H9 (cell line): ENCODE measurements around the gene PPIP5K2. TPM values are rescaled to one million over a fixed set of nuclear protein-coding genes. Genes with fewer than 3 reads are reported as not detected.

ENCODE experiments used
- DNase-seq: peaks from one replicate; pipeline ENCODE4 v3.0.0-alpha.2; 2017
- H2AFZ ChIP-seq: one replicate; pipeline ENCODE4 v1.6.1; 2013; ENCODE audit warnings: mild to moderate bottlenecking, low read length, control low read depth, moderate library complexity
- H2AK5ac ChIP-seq: 2 replicates; pipeline ENCODE4 v1.6.1; 2013; ENCODE audit warnings: low read length, control low read depth, mixed read lengths; ENCODE audit not compliant: insufficient read length
- H2BK120ac ChIP-seq: one replicate; pipeline ENCODE4 v1.6.1; 2013; ENCODE audit warnings: low read depth, mild to moderate bottlenecking, low read length, control low read depth, inconsistent platforms; ENCODE audit not compliant: poor library complexity, severe bottlenecking
- H2BK12ac ChIP-seq: 2 replicates; pipeline ENCODE4 v1.6.1; 2013; ENCODE audit warnings: low read length, control low read depth, mixed read lengths, low read depth; ENCODE audit not compliant: insufficient read length
- H2BK15ac ChIP-seq: 2 replicates; pipeline ENCODE4 v1.6.1; 2013; ENCODE audit warnings: low read depth, low read length, control low read depth
- H2BK20ac ChIP-seq: one replicate; pipeline ENCODE4 v1.6.1; 2013; ENCODE audit warnings: low read depth, mild to moderate bottlenecking, low read length, control low read depth, inconsistent platforms; ENCODE audit not compliant: poor library complexity, severe bottlenecking
- H2BK5ac ChIP-seq: 2 replicates; pipeline ENCODE4 v1.6.1; 2013; ENCODE audit warnings: low read length, control low read depth, mixed read lengths; ENCODE audit not compliant: insufficient read length
- H3K14ac ChIP-seq: 2 replicates; pipeline ENCODE4 v1.6.1; 2013; ENCODE audit warnings: low read length, control low read depth; ENCODE audit not compliant: insufficient read depth
- H3K18ac ChIP-seq: 2 replicates; pipeline ENCODE4 v1.6.1; 2013; ENCODE audit warnings: low read depth, mild to moderate bottlenecking, mixed read lengths, low read length, control low read depth; ENCODE audit not compliant: insufficient read length
- H3K23ac ChIP-seq: 2 replicates; pipeline ENCODE4 v1.6.1; 2013; ENCODE audit warnings: low read length, control low read depth, mixed read lengths, low read depth; ENCODE audit not compliant: insufficient read length
- H3K23me2 ChIP-seq: 2 replicates; pipeline ENCODE4 v1.6.1; 2013; ENCODE audit warnings: low read depth, mild to moderate bottlenecking, mixed read lengths, low read length, control low read depth; ENCODE audit not compliant: insufficient read length, poor library complexity, severe bottlenecking
- H3K27ac ChIP-seq: 2 replicates; pipeline ENCODE4 v1.5.1; 2013; ENCODE audit warnings: low read length, control low read depth, mixed read lengths, low read depth; ENCODE audit not compliant: insufficient read length
- H3K27me3 ChIP-seq: 2 replicates; pipeline ENCODE4 v1.6.1; 2013; ENCODE audit warnings: low read length, control low read depth, inconsistent platforms; ENCODE audit not compliant: insufficient read depth
- H3K4ac ChIP-seq: 2 replicates; pipeline ENCODE4 v1.6.1; 2013; ENCODE audit warnings: low read depth, mild to moderate bottlenecking, control low read depth, inconsistent platforms, low read length, moderate library complexity
- H3K4me1 ChIP-seq: 2 replicates; pipeline ENCODE4 v1.6.1; 2013; ENCODE audit warnings: low read length, control low read depth, inconsistent platforms; ENCODE audit not compliant: insufficient read depth
- H3K4me2 ChIP-seq: 2 replicates; pipeline ENCODE4 v1.6.1; 2013; ENCODE audit warnings: low read length, control low read depth, mixed read lengths; ENCODE audit not compliant: insufficient read length, insufficient read depth
- H3K56ac ChIP-seq: 2 replicates; pipeline ENCODE4 v1.6.1; 2013; ENCODE audit warnings: low read depth, mild to moderate bottlenecking, mixed read lengths, low read length, control low read depth; ENCODE audit not compliant: insufficient read length
- H3K79me1 ChIP-seq: 2 replicates; pipeline ENCODE4 v1.6.1; 2013; ENCODE audit warnings: low read depth, mild to moderate bottlenecking, moderate library complexity, low read length, control low read depth, inconsistent platforms; ENCODE audit not compliant: insufficient read depth, poor library complexity, severe bottlenecking
- H3K79me2 ChIP-seq: 2 replicates; pipeline ENCODE4 v1.6.1; 2013; ENCODE audit warnings: low read length, control low read depth, inconsistent platforms; ENCODE audit not compliant: insufficient read depth
- H3K9ac ChIP-seq: 2 replicates; pipeline ENCODE4 v1.6.1; 2013; ENCODE audit warnings: low read length, control low read depth, mixed read lengths; ENCODE audit not compliant: insufficient read length; ENCODE audit errors: extremely low read depth
- H3K9me3 ChIP-seq: one replicate; pipeline ENCODE4 v1.6.1; 2013; ENCODE audit warnings: low read depth, low read length, inconsistent platforms; ENCODE audit not compliant: control insufficient read depth
- H3T11ph ChIP-seq: one replicate; pipeline ENCODE4 v1.6.1; 2013; ENCODE audit warnings: mild to moderate bottlenecking, low read length, control low read depth, inconsistent platforms
- H4K20me1 ChIP-seq: one replicate; pipeline ENCODE4 v1.6.1; 2013; ENCODE audit not compliant: control insufficient read depth, insufficient read length, insufficient read depth
- H4K5ac ChIP-seq: 2 replicates; pipeline ENCODE4 v1.6.1; 2013; ENCODE audit warnings: low read depth, mild to moderate bottlenecking, mixed read lengths, low read length, control low read depth; ENCODE audit not compliant: insufficient read length
- H4K8ac ChIP-seq: replicated peaks from 2 replicates; pipeline ENCODE4 v1.6.1; 2013; ENCODE audit warnings: low read length, control low read depth, mixed read lengths, low read depth; ENCODE audit not compliant: insufficient read length
- H4K91ac ChIP-seq: 2 replicates; pipeline ENCODE4 v1.6.1; 2013; ENCODE audit warnings: low read depth, mild to moderate bottlenecking, moderate library complexity, mixed read lengths, low read length, control low read depth; ENCODE audit not compliant: insufficient read length
- H3K27ac Mint-ChIP-seq, 3 experiments: 2 replicates in 2 of 3; 3 replicates in 1 of 3; pipeline ENCODE4 v1.8.0; 2020 to 2021; ENCODE audit warnings: mixed read lengths in 3 of 3, mild to moderate bottlenecking in 1 of 3, moderate library complexity in 1 of 3
- H3K27me3 Mint-ChIP-seq: 2 replicates; pipeline ENCODE4 v1.8.0; 2021; ENCODE audit warnings: low read depth, mild to moderate bottlenecking, moderate library complexity, mixed read lengths
- H3K36me3 Mint-ChIP-seq, 3 experiments: 2 replicates in 2 of 3; 3 replicates in 1 of 3; pipeline ENCODE4 v1.8.0; 2020 to 2021; ENCODE audit warnings: low read depth in 3 of 3, mixed read lengths in 3 of 3; ENCODE audit not compliant: insufficient read depth in 1 of 3
- H3K4me1 Mint-ChIP-seq, 2 experiments: 2 replicates each; pipeline ENCODE4 v1.8.0; 2020; ENCODE audit warnings: mixed read lengths in 2 of 2
- H3K4me3 Mint-ChIP-seq, 2 experiments: 2 replicates in 1 of 2; 3 replicates in 1 of 2; pipeline ENCODE4 v1.8.0; 2020 to 2021; ENCODE audit warnings: mild to moderate bottlenecking in 2 of 2, mixed read lengths in 2 of 2, moderate library complexity in 1 of 2
- H3K9me3 Mint-ChIP-seq, 2 experiments: 2 replicates in 1 of 2; 3 replicates in 1 of 2; pipeline ENCODE4 v1.8.0; 2020; ENCODE audit warnings: mild to moderate bottlenecking in 2 of 2, mixed read lengths in 2 of 2, moderate library complexity in 1 of 2
- WGBS: extraction: QIAGEN DNeasy Blood & Tissue Kit; methylation state at CpG from one replicate; pipeline ENCODE4 v1.1.7; 2013; ENCODE audit warnings: missing lambda C conversion rate, low lambda C conversion rate, mixed read lengths; ENCODE audit not compliant: insufficient read length; ENCODE audit errors: extremely low coverage; 5-methylcytosine and 5-hydroxymethylcytosine counted together
- total RNA-seq: library from RNA; stranded (reverse); gene quantifications from 2 replicates; pipeline ENCODE4 v1.2.1, GENCODE V29; 2021
- TF ChIP-seq, protein P1 (sequence below): fragments of 200-600 bp; sonication (generic); conservative IDR thresholded peaks from 3 replicates; pipeline ENCODE4 v1.8.0; 2021; ENCODE audit warnings: antibody characterized with exemption, mild to moderate bottlenecking

Gene PPIP5K2
- total RNA-seq, 1 experiment from 2014 or later, result 43.8 TPM

DNA sequence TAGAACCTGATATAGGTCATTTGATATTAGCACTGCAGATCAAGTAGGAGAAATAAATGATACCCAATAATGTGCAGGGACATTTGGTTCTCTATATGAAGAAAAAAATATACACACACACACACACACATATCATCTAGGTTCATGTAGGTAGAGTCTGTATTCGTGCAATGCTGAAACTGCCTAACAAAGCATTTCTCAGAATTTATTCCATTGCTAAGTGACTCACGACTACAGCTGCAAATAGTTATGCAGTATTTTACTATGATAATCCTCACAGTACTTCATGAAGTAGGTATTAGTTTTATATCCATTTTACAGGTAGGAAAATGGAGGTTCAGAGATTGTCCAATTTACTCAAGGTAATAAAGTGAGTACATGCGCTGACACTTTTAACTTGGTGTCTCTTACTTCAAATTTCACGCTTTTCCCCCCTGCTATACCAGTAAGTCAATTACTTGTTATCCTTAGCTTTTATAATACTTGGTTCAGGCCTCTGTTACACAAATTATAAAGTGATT lies 2.6 kb upstream of the PPIP5K2 start:
- no peaks in the 10 kb centered on the region for H3K79me2 ChIP-seq
- peaks cover 4% of the 10 kb centered on the region for H3K23me2 ChIP-seq
- no peak overlapping the region for H2BK15ac ChIP-seq
- H3K36me3 Mint-ChIP-seq, result no peaks in the 10 kb centered on the region
- no peak overlapping the region for H4K5ac ChIP-seq
- H3K27ac ChIP-seq, result no peak overlapping the region
- no peaks in the 10 kb centered on the region for H3K4me1 ChIP-seq
- H3K9me3 Mint-ChIP-seq, result no peaks in the 10 kb centered on the region
- no peak overlapping the region for H3K4me3 Mint-ChIP-seq
- H4K91ac ChIP-seq, result no peak overlapping the region
- H2BK5ac ChIP-seq, result no peak overlapping the region
- no peak overlapping the region for H3K27ac Mint-ChIP-seq
- H2AK5ac ChIP-seq, result no peak overlapping the region
- H3K4me1 Mint-ChIP-seq, result peaks cover 15 to 17% of the 10 kb centered on the region in 2 experiments
- H4K20me1 ChIP-seq, result no peaks in the 10 kb centered on the region
- H3K79me1 ChIP-seq, result no peaks in the 10 kb centered on the region
- H3K56ac ChIP-seq, result no peak overlapping the region
- no peak overlapping the region for H2BK120ac ChIP-seq
- H3K9ac ChIP-seq, result no peak overlapping the region
- WGBS, result no CpG with 5 or more reads among the region's 4 CpGs
- H3K27me3 Mint-ChIP-seq, result no peaks in the 10 kb centered on the region
- TF ChIP-seq, protein P1, sequence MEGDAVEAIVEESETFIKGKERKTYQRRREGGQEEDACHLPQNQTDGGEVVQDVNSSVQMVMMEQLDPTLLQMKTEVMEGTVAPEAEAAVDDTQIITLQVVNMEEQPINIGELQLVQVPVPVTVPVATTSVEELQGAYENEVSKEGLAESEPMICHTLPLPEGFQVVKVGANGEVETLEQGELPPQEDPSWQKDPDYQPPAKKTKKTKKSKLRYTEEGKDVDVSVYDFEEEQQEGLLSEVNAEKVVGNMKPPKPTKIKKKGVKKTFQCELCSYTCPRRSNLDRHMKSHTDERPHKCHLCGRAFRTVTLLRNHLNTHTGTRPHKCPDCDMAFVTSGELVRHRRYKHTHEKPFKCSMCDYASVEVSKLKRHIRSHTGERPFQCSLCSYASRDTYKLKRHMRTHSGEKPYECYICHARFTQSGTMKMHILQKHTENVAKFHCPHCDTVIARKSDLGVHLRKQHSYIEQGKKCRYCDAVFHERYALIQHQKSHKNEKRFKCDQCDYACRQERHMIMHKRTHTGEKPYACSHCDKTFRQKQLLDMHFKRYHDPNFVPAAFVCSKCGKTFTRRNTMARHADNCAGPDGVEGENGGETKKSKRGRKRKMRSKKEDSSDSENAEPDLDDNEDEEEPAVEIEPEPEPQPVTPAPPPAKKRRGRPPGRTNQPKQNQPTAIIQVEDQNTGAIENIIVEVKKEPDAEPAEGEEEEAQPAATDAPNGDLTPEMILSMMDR, result no peak
- DNase-seq, result no peak
- H2BK20ac ChIP-seq, result no peak overlapping the region
- H3K18ac ChIP-seq, result no peak overlapping the region
- no peak overlapping the region for H3K4me2 ChIP-seq
- no peak overlapping the region for H2BK12ac ChIP-seq
- H3K14ac ChIP-seq, result no peak overlapping the region
- H3K27me3 ChIP-seq, result no peaks in the 10 kb centered on the region
- no peak overlapping the region for H3T11ph ChIP-seq
- H2AFZ ChIP-seq, result no peak overlapping the region
- no peak overlapping the region for H3K4ac ChIP-seq
- no peak overlapping the region for H3K23ac ChIP-seq
- no peak overlapping the region for H4K8ac ChIP-seq
- no peaks in the 10 kb centered on the region for H3K9me3 ChIP-seq
